GM12874 (cell line): ENCODE measurements around the gene USP10.

Source experiments
- TF ChIP-seq, protein P1 (sequence below): IDR thresholded peaks from 2 replicates; pipeline ENCODE4 v1.5.1; 2011; ENCODE audit warnings: low read depth, mild to moderate bottlenecking, control low read depth, low read length, moderate library complexity; ENCODE audit not compliant: insufficient read depth

The USP10 gene

GRCh38 chr16:84657229-84657837 lies 42.5 kb upstream of the USP10 start:
- TF ChIP-seq, protein P1, sequence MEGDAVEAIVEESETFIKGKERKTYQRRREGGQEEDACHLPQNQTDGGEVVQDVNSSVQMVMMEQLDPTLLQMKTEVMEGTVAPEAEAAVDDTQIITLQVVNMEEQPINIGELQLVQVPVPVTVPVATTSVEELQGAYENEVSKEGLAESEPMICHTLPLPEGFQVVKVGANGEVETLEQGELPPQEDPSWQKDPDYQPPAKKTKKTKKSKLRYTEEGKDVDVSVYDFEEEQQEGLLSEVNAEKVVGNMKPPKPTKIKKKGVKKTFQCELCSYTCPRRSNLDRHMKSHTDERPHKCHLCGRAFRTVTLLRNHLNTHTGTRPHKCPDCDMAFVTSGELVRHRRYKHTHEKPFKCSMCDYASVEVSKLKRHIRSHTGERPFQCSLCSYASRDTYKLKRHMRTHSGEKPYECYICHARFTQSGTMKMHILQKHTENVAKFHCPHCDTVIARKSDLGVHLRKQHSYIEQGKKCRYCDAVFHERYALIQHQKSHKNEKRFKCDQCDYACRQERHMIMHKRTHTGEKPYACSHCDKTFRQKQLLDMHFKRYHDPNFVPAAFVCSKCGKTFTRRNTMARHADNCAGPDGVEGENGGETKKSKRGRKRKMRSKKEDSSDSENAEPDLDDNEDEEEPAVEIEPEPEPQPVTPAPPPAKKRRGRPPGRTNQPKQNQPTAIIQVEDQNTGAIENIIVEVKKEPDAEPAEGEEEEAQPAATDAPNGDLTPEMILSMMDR: no peak

GRCh38 chr16:84658690-84659089 lies 41.1 kb upstream of the USP10 start:
- TF ChIP-seq, protein P1: no peak

GRCh38 chr16:84659656-84660300 lies 40.0 kb upstream of the USP10 start:
- TF ChIP-seq, protein P1: no peak

DNA sequence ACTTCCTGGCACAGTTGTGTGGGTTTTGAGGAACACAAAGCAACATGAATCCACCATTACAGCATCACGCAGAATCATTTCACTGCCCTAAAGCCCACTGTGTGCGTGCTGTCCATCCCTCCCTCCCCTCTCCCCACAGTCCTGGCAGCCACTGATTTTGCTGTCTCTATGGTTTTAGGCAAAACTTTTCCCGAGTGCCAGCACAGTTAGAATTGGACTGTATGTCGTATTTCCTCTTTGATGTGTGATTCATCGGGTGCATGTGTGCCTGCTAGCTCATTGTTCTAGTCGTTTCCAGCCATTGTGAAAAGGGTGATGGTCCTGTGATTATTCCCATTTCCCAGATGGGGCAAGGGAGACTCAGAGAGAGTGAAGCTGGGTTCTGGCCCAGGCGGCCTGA lies 38.8 kb upstream of the USP10 start:
- TF ChIP-seq, protein P1: no peak

DNA sequence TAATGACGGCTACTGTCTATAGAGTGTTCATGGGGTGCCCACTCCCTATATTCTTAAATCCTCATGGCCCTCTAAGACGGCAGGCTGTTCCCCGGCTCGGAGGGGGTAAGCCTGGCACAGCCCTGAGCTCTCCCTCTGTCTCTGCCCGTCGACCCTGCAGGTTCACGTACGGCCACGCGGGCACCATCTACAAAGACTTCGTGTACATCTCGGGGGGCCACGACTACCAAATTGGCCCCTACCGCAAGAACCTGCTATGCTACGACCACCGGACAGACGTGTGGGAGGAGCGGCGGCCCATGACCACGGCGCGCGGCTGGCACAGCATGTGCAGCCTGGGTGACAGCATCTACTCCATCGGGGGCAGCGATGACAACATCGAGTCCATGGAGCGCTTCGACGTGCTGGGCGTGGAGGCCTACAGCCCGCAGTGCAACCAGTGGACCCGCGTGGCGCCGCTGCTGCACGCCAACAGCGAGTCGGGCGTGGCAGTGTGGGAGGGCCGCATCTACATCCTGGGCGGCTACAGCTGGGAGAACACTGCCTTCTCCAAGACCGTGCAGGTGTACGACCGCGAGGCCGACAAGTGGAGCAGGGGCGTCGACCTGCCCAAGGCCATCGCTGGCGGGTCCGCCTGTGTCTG lies 38.3 kb upstream of the USP10 start:
- TF ChIP-seq, protein P1: no peak

DNA sequence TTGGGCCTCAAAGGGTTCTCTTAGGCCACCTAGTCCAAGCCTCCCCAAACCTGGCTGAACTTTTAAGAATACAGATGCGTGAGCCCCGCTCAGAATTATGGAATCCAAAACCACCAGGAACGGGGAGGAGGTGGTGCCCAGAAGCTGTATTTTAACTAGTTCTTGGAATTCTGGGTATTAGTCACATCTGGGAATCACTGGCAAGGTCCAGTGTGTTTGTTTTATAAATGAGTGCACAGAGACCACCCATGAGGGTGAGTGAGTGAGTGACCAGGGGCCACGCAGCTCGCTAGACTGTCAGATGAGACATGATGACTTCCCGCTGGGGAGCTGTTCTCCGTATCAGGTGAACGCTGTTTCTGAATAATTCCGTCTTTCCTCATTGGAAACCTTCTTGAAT lies 37.3 kb upstream of the USP10 start:
- TF ChIP-seq, protein P1: no peak

GRCh38 chr16:84663433-84664101 lies 36.2 kb upstream of the USP10 start:
- TF ChIP-seq, protein P1: no peak
